ENCODE results near the gene CBL. TPM values are rescaled to one million over a fixed set of nuclear protein-coding genes. Genes with fewer than 3 reads are reported as not detected.
A peak's percentile ranks its signal among the peaks of the same experiment; 100 is the strongest.
"Not testable (repeated sequence)": the region's sequence is repeated elsewhere in the genome, so short reads cannot be mapped to it uniquely, and the experiment has no call there.

The CBL gene
- total RNA-seq, 1 donor from 2014 or later = 39.0 TPM

GRCh38 chr11:119179342-119179741 is 26.8 kb upstream of the CBL start:
- Histone ChIP-seq H3K4me3 (no peak overlapping the region), H3K4me1 (no peaks in the 10 kb centered on the region), H3K27ac (no peak overlapping the region), H3K36me3 (peaks cover 50% of the 10 kb centered on the region), H3K27me3 (ENCODE audit: low read depth) (no peaks in the 10 kb centered on the region), H3K9me3 (no peaks in the 10 kb centered on the region)
- intact Hi-C loops (cut with DNase I) = no loop called here
- DNase-seq (no peak), ATAC-seq (no peak)
- TF ChIP-seq, protein P1, sequence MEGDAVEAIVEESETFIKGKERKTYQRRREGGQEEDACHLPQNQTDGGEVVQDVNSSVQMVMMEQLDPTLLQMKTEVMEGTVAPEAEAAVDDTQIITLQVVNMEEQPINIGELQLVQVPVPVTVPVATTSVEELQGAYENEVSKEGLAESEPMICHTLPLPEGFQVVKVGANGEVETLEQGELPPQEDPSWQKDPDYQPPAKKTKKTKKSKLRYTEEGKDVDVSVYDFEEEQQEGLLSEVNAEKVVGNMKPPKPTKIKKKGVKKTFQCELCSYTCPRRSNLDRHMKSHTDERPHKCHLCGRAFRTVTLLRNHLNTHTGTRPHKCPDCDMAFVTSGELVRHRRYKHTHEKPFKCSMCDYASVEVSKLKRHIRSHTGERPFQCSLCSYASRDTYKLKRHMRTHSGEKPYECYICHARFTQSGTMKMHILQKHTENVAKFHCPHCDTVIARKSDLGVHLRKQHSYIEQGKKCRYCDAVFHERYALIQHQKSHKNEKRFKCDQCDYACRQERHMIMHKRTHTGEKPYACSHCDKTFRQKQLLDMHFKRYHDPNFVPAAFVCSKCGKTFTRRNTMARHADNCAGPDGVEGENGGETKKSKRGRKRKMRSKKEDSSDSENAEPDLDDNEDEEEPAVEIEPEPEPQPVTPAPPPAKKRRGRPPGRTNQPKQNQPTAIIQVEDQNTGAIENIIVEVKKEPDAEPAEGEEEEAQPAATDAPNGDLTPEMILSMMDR (IDR thresholded peaks at IDR 0.05) = no peak

- no peak for ATAC-seq
- intact Hi-C loops (cut with DNase I) = no loop called here
- H3K36me3 ChIP-seq = peaks cover 43% of the 10 kb centered on the region
Measured at GRCh38 chr11:119179983-119180382, 26.2 kb upstream of the CBL start.

DNA sequence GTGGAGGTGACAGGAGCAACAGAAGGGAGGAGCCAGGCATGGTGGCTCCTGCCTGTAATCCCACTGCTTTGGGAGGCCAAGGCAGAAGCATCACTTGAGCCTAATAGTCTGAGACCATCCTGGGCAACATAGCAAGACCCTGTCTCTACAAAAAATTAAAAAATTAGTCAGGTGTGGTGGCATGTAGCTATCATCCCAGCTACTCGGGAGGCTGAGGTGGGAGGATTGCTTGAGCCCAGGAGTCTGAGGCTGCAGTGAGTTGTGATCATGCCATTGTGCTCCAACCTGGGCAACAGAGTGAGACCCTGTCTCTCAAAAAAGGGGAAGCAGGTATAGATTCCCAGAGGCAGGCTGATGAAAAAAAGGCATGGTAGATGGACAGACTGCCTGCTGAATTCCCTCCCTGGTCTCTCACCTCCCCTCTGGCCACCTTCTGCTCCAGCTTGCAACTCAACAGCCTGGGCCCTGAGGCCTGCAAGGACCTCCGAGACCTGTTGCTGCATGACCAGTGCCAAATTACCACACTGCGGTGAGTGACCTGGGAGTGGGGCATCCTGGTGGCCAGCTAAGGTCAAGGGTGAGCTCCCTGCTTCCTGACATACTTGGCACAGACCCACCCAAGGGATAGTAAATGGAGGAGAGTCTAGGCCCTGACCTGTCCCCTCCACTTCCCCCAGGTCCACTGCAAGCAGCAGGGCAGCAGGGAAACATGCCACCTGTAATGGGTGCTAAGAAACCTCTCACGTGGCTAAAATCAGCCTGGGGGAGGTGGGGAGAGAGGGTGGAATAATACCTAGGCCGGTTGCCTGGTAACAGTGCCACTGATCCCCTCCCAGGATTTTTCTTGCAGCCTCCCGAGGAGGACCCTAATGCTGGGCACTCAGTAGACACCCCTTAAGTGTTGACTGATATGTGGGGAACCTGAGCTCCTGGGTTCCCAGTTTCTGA is 25.1 kb upstream of the CBL start:
- Histone ChIP-seq H3K9me3 (no peaks in the 10 kb centered on the region), H3K27me3 (ENCODE audit: low read depth) (no peaks in the 10 kb centered on the region), H3K4me1 (no peaks in the 10 kb centered on the region), H3K27ac (no peak overlapping the region), H3K4me3 (no peak overlapping the region), H3K36me3 (peaks cover 33% of the 10 kb centered on the region)
- TF ChIP-seq, protein P1 (IDR thresholded peaks at IDR 0.05) = no peak
- intact Hi-C loops (cut with DNase I) = no loop called here
- ATAC-seq = no peak
- DNase-seq = no peak

More at GRCh38 chr11:119179983-119180382, 26.2 kb upstream of the CBL start:
- no peak overlapping the region for H3K4me3 ChIP-seq
- no peak for DNase-seq
- H3K27me3 ChIP-seq (ENCODE audit: low read depth) = no peaks in the 10 kb centered on the region
- TF ChIP-seq, protein P1 (IDR thresholded peaks at IDR 0.05) = no peak
- H3K9me3 ChIP-seq = no peaks in the 10 kb centered on the region
- H3K27ac ChIP-seq = no peak overlapping the region
- H3K4me1 ChIP-seq = no peaks in the 10 kb centered on the region

- Histone ChIP-seq H3K9me3 (no peaks in the 10 kb centered on the region), H3K27me3 (ENCODE audit: low read depth) (no peaks in the 10 kb centered on the region), H3K36me3 (peaks cover 27% of the 10 kb centered on the region), H3K27ac (no peak overlapping the region), H3K4me1 (no peaks in the 10 kb centered on the region), H3K4me3 (no peak overlapping the region)
- TF ChIP-seq, protein P1 (IDR thresholded peaks at IDR 0.05) = no peak
- DNase-seq (no peak), ATAC-seq (peak in 1 of 2 donors; percentile 41)
- intact Hi-C loops (cut with DNase I) = no loop called here
Measured at GRCh38 chr11:119181677-119182412, 24.3 kb upstream of the CBL start.

DNA sequence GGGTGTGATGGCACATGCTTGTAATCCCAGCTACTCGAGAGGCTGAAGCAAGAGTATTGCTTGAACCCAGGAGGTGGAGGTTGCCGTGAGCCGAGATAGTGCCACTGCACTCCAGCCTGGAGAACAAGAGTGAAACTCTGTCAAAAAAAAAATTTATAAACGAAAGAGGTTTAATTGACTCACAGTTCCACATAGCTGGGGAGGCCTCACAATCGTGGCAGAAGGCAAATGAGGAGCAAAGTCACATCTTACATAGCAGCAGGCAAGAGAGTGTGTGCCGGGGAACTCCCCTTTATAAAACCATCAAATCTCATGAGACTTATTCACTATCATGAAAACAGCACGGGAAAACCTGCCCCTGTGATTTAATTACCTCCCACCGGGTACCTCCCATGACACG is 21.7 kb upstream of the CBL start:
- DNase-seq; H3K4me1 ChIP-seq; intact Hi-C loops (cut with DNase I); H3K4me3 ChIP-seq; H3K27ac ChIP-seq; H3K27me3 ChIP-seq (ENCODE audit: low read depth); ATAC-seq; H3K9me3 ChIP-seq: not testable (repeated sequence)
- peaks cover 15% of the 10 kb centered on the region for H3K36me3 ChIP-seq
